Liver (tissue), 3 donors: Measurements from ENCODE around the gene NLGN4X.

Source experiments
- ATF3 ChIP-seq: IDR thresholded peaks from 2 replicates; pipeline ENCODE4 v1.6.1; 2016; ENCODE audit warnings: antibody characterized with exemption
- GABPA ChIP-seq, 2 donors: IDR thresholded peaks in 1 of 2; conservative IDR thresholded peaks in 1 of 2; 2 replicates each; pipeline ENCODE4 v1.6.1; 2016; ENCODE audit warnings: antibody characterized with exemption in 2 of 2, mild to moderate bottlenecking in 1 of 2, moderate library complexity in 1 of 2
- JUND ChIP-seq, 2 donors: IDR thresholded peaks; 2 replicates each; pipeline ENCODE4 v1.6.1; 2016; ENCODE audit warnings: antibody characterized with exemption in 2 of 2
- MAX ChIP-seq: IDR thresholded peaks from 2 replicates; pipeline ENCODE4 v1.6.1; 2016; ENCODE audit warnings: antibody characterized with exemption
- NR2F2 ChIP-seq: IDR thresholded peaks from 2 replicates; pipeline ENCODE4 v1.6.1; 2016; ENCODE audit warnings: antibody characterized with exemption
- RAD21 ChIP-seq, 2 donors: IDR thresholded peaks; 2 replicates each; pipeline ENCODE4 v1.6.1; 2016; ENCODE audit warnings: antibody characterized with exemption in 2 of 2, mild to moderate bottlenecking in 2 of 2
- RXRA ChIP-seq, 2 donors: IDR thresholded peaks; 2 replicates each; pipeline ENCODE4 v1.6.1; 2017 to 2018; ENCODE audit warnings: antibody characterized with exemption in 2 of 2, mild to moderate bottlenecking in 1 of 2
- SP1 ChIP-seq: IDR thresholded peaks from 2 replicates; pipeline ENCODE4 v1.6.1; 2018; ENCODE audit warnings: antibody characterized with exemption, mild to moderate bottlenecking
- TAF1 ChIP-seq: conservative IDR thresholded peaks from 2 replicates; pipeline ENCODE4 v1.6.1; 2016; ENCODE audit warnings: antibody characterized with exemption, mild to moderate bottlenecking
- YY1 ChIP-seq: IDR thresholded peaks from 2 replicates; pipeline ENCODE4 v1.6.1; 2016; ENCODE audit warnings: antibody characterized with exemption, mild to moderate bottlenecking
- TF ChIP-seq, protein P1 (sequence below): fragments of 150-350 bp; IDR thresholded peaks from 2 replicates; pipeline ENCODE4 v1.5.1; 2017; ENCODE audit warnings: improper control_type of control experiment, low read depth, low read length; ENCODE audit not compliant: missing input control
- TF ChIP-seq, protein P2 (sequence below): IDR thresholded peaks from 2 replicates; pipeline ENCODE4 v1.6.1; 2016; ENCODE audit warnings: antibody characterized with exemption, mild to moderate bottlenecking
- TF ChIP-seq, protein P3 (sequence below): IDR thresholded peaks from 2 replicates; pipeline ENCODE4 v1.6.1; 2016; ENCODE audit warnings: antibody characterized with exemption
- donor health status: healthy.
- donor health status: healthy.

DNA sequence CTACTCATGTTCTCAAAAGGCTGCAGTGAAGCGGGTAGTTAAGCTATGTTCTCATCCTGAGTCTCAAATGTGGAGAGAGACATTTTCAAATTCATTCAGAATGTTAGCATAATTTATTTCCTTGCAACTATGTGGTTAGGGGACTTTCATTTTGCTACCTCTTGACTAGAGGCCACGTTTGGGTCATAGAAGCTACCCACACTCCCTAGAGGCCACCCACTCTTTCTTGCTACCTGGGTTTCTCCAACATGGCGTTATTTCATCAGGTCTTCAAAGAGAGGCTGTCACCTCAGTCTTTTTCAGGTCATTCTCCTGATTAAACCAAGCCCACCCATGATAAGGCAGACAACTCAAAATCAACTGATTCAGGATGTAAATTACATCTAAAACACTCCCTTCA is 34.3 kb upstream of the NLGN4X start:
- TF ChIP-seq, protein P1, sequence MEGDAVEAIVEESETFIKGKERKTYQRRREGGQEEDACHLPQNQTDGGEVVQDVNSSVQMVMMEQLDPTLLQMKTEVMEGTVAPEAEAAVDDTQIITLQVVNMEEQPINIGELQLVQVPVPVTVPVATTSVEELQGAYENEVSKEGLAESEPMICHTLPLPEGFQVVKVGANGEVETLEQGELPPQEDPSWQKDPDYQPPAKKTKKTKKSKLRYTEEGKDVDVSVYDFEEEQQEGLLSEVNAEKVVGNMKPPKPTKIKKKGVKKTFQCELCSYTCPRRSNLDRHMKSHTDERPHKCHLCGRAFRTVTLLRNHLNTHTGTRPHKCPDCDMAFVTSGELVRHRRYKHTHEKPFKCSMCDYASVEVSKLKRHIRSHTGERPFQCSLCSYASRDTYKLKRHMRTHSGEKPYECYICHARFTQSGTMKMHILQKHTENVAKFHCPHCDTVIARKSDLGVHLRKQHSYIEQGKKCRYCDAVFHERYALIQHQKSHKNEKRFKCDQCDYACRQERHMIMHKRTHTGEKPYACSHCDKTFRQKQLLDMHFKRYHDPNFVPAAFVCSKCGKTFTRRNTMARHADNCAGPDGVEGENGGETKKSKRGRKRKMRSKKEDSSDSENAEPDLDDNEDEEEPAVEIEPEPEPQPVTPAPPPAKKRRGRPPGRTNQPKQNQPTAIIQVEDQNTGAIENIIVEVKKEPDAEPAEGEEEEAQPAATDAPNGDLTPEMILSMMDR, result no peak
- TF ChIP-seq YY1 (no peak), SP1 (no peak), TAF1 (no peak), JUND (IDR thresholded peaks at IDR 0.05) (no peak), RAD21 (IDR thresholded peaks at IDR 0.05) (no peak), MAX (no peak), RXRA (IDR thresholded peaks at IDR 0.05) (no peak), ATF3 (no peak), NR2F2 (no peak), GABPA (IDR thresholded peaks at IDR 0.05 in 1 of 2, conservative IDR thresholded peaks at IDR 0.05 in 1 of 2) (no peak)
- TF ChIP-seq, protein P2, sequence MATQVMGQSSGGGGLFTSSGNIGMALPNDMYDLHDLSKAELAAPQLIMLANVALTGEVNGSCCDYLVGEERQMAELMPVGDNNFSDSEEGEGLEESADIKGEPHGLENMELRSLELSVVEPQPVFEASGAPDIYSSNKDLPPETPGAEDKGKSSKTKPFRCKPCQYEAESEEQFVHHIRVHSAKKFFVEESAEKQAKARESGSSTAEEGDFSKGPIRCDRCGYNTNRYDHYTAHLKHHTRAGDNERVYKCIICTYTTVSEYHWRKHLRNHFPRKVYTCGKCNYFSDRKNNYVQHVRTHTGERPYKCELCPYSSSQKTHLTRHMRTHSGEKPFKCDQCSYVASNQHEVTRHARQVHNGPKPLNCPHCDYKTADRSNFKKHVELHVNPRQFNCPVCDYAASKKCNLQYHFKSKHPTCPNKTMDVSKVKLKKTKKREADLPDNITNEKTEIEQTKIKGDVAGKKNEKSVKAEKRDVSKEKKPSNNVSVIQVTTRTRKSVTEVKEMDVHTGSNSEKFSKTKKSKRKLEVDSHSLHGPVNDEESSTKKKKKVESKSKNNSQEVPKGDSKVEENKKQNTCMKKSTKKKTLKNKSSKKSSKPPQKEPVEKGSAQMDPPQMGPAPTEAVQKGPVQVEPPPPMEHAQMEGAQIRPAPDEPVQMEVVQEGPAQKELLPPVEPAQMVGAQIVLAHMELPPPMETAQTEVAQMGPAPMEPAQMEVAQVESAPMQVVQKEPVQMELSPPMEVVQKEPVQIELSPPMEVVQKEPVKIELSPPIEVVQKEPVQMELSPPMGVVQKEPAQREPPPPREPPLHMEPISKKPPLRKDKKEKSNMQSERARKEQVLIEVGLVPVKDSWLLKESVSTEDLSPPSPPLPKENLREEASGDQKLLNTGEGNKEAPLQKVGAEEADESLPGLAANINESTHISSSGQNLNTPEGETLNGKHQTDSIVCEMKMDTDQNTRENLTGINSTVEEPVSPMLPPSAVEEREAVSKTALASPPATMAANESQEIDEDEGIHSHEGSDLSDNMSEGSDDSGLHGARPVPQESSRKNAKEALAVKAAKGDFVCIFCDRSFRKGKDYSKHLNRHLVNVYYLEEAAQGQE, result no peak
- TF ChIP-seq, protein P3, sequence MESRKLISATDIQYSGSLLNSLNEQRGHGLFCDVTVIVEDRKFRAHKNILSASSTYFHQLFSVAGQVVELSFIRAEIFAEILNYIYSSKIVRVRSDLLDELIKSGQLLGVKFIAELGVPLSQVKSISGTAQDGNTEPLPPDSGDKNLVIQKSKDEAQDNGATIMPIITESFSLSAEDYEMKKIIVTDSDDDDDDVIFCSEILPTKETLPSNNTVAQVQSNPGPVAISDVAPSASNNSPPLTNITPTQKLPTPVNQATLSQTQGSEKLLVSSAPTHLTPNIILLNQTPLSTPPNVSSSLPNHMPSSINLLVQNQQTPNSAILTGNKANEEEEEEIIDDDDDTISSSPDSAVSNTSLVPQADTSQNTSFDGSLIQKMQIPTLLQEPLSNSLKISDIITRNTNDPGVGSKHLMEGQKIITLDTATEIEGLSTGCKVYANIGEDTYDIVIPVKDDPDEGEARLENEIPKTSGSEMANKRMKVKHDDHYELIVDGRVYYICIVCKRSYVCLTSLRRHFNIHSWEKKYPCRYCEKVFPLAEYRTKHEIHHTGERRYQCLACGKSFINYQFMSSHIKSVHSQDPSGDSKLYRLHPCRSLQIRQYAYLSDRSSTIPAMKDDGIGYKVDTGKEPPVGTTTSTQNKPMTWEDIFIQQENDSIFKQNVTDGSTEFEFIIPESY, result no peak
